GM12878 (cell line): Measurements from ENCODE around the gene DNAH17. TPM values are rescaled to one million over a fixed set of nuclear protein-coding genes. Genes with fewer than 3 reads are reported as not detected.

ENCODE experiments used
- ATAC-seq: fragments of 200-7000 bp; cut with Tn5 transposase; 3 replicates; pipeline ENCODE4 v1.9.1; 2020; ENCODE audit warnings: mild to moderate bottlenecking, moderate library complexity
- BruUV-seq: library from RNA; stranded (reverse); fragments of 400-500 nt; replicated peaks from 2 replicates; lab custom pipeline; 2021; lab: Mats Ljungman, UMichigan
- CTCF ChIA-PET: fragments of 300-600 bp; sonication (Branson Sonifier 250); formaldehyde crosslinking; extraction: SDS; loops from one replicate; lab custom pipeline; 2021; ENCODE audit warnings: inconsistent platforms; lab: Yijun Ruan, JAX
- POLR2A ChIA-PET: fragments of 350-600 bp; formaldehyde crosslinking; extraction: SDS; loops from one replicate; lab custom pipeline; 2021; ENCODE audit warnings: inconsistent platforms; lab: Charles Lee
- RAD21 ChIA-PET: fragments of 300-600 bp; sonication (Branson Sonifier 250); formaldehyde crosslinking; loops from one replicate; lab custom pipeline; 2023; ENCODE audit warnings: antibody characterized with exemption; ENCODE audit not compliant: unreplicated experiment; lab: Charles Lee
- SMC1A ChIA-PET: fragments of 300-600 bp; sonication (Branson Sonifier 250); formaldehyde crosslinking; loops from one replicate; lab custom pipeline; 2023; ENCODE audit not compliant: unreplicated experiment, uncharacterized antibody; lab: Charles Lee
- DNase-seq: peaks from one replicate; pipeline ENCODE4 v3.0.0-alpha.2; 2011; ENCODE audit warnings: low read depth, low spot score
- FAIRE-seq: peaks from 3 replicates; lab custom pipeline; 2011; peaks lifted over from hg19 to GRCh38; lab: Jason Lieb, UNC
- H2AFZ ChIP-seq: 2 replicates; pipeline ENCODE4 v1.6.0; 2011; ENCODE audit warnings: low read depth, low read length, control low read depth; ENCODE audit not compliant: control insufficient read depth
- H3K27ac ChIP-seq: 2 replicates; pipeline ENCODE4 v1.5.1; 2011; ENCODE audit warnings: control low read depth; ENCODE audit not compliant: control insufficient read depth, insufficient read depth
- H3K27me3 ChIP-seq, 2 experiments: replicated peaks in 1 of 2; 2 replicates each; pipeline versions ENCODE4 v1.6.0 to v1.6.1; 2011; ENCODE audit warnings: low read length in 1 of 2; ENCODE audit not compliant: control insufficient read depth in 2 of 2, insufficient read depth in 2 of 2
- H3K36me3 ChIP-seq, 2 experiments: 2 replicates each; pipeline ENCODE4 v1.5.1; 2011; ENCODE audit warnings: low read length in 1 of 2; ENCODE audit not compliant: control insufficient read depth in 2 of 2, insufficient read depth in 2 of 2
- H3K4me1 ChIP-seq: 2 replicates; pipeline ENCODE4 v1.6.1; 2011; ENCODE audit warnings: mild to moderate bottlenecking, low read length, moderate library complexity, mixed read lengths; ENCODE audit not compliant: control insufficient read depth, insufficient read depth
- H3K4me2 ChIP-seq: 2 replicates; pipeline ENCODE4 v1.6.0; 2011; ENCODE audit warnings: control low read depth; ENCODE audit not compliant: control insufficient read depth, insufficient read depth
- H3K4me3 ChIP-seq: fragments of 200-600 bp; sonication (generic); 2 replicates; pipeline ENCODE4 v1.5.1; 2016
- H3K79me2 ChIP-seq: 2 replicates; pipeline ENCODE4 v1.6.0; 2011; ENCODE audit warnings: low read length; ENCODE audit not compliant: control insufficient read depth, insufficient read depth
- H3K9ac ChIP-seq: 2 replicates; pipeline ENCODE4 v1.8.0; 2011; ENCODE audit warnings: low read length, control low read depth, mixed read lengths; ENCODE audit not compliant: control insufficient read depth, insufficient read depth
- H3K9me3 ChIP-seq: replicated peaks from 3 replicates; pipeline ENCODE4 v1.5.1; 2011; ENCODE audit warnings: mild to moderate bottlenecking, low read length; ENCODE audit not compliant: control insufficient read depth, insufficient read depth
- H4K20me1 ChIP-seq: 2 replicates; pipeline ENCODE4 v1.6.0; 2011; ENCODE audit not compliant: control insufficient read depth, insufficient read depth
- CEBPZ ChIP-seq: fragments of 150-350 bp; IDR thresholded peaks from 2 replicates; pipeline ENCODE4 v1.6.1; 2016; ENCODE audit warnings: low read depth, low read length
- MEF2B ChIP-seq: fragments of 450-650 bp; IDR thresholded peaks from 2 replicates; pipeline ENCODE4 v1.6.1; 2018; ENCODE audit warnings: mild to moderate bottlenecking, moderate library complexity; ENCODE audit not compliant: partially characterized antibody, poor library complexity, severe bottlenecking
- NFYA ChIP-seq: IDR thresholded peaks from 2 replicates; pipeline ENCODE4 v1.6.1; 2011; ENCODE audit warnings: low read depth, mild to moderate bottlenecking, low read length, improper control_type of control experiment, borderline replicate concordance
- NR2C1 ChIP-seq: fragments of 450-650 bp; IDR thresholded peaks from 2 replicates; pipeline ENCODE4 v1.6.1; 2017; ENCODE audit warnings: antibody characterized with exemption, mild to moderate bottlenecking, moderate library complexity
- NR2F1 ChIP-seq: fragments of 450-650 bp; conservative IDR thresholded peaks from 2 replicates; pipeline ENCODE4 v1.6.1; 2017; ENCODE audit warnings: mild to moderate bottlenecking
- PKNOX1 ChIP-seq: fragments of 450-650 bp; IDR thresholded peaks from 2 replicates; pipeline ENCODE4 v1.6.1; 2016; ENCODE audit warnings: mild to moderate bottlenecking
- POLR2AphosphoS2 ChIP-seq: IDR thresholded peaks from 2 replicates; pipeline ENCODE4 v1.6.1; 2011; ENCODE audit warnings: low read depth, mild to moderate bottlenecking, low read length, improper control_type of control experiment, moderate library complexity
- POLR2AphosphoS5 ChIP-seq: IDR thresholded peaks from 2 replicates; pipeline ENCODE4 v1.6.1; 2011; ENCODE audit warnings: mild to moderate bottlenecking, low read length, inconsistent platforms
- RB1 ChIP-seq: fragments of 450-650 bp; formaldehyde crosslinking; IDR thresholded peaks from 2 replicates; pipeline ENCODE4 v1.6.1; 2017; ENCODE audit warnings: mild to moderate bottlenecking, borderline replicate concordance
- SUZ12 ChIP-seq: fragments of 200-600 bp; sonication (generic); IDR thresholded peaks from one replicate; pipeline ENCODE4 v1.6.1; 2018; ENCODE audit warnings: antibody characterized with exemption, mild to moderate bottlenecking; ENCODE audit not compliant: unreplicated experiment
- WRNIP1 ChIP-seq: IDR thresholded peaks from 2 replicates; pipeline ENCODE4 v1.6.1; 2011; ENCODE audit warnings: low read depth, low read length, improper control_type of control experiment, borderline replicate concordance
- WGBS: methylation state at CpG from one replicate; pipeline ENCODE4 v1.1.6; 2016; ENCODE audit warnings: low lambda C conversion rate; ENCODE audit not compliant: insufficient replicate concordance, insufficient coverage; ENCODE audit errors: missing lambda C conversion rate; 5-methylcytosine and 5-hydroxymethylcytosine counted together
- in situ Hi-C: fragments of 300-500 bp; cut with MboI; formaldehyde crosslinking; loops from 9 replicates; pipeline ENCODE4 v1.14.3; 2018; ENCODE audit warnings: mixed read lengths
- intact Hi-C: fragments of 100-400 bp; cut with micrococcal nuclease; formaldehyde crosslinking; loops from one replicate; pipeline ENCODE4 v1.14.2; 2022; ENCODE audit not compliant: unreplicated experiment
- polyA plus RNA-seq, 11 experiments: library from polyadenylated mRNA; depleted of rRNA in 4 of 11; unstranded in 6 of 11; stranded (reverse) in 5 of 11; fragments of >200 nt; fragmentation: Nextera tagmentation in 4 of 11; fragmentation: Illumina TruSeq in 1 of 11; extraction: Ambion mirVana in 4 of 11; extraction: Trizol in 1 of 11; gene quantifications; 1 replicate in 1 of 11; 2 replicates in 10 of 11; pipeline versions ENCODE4 v1.2.1 to v1.2.3, GENCODE V29; 2011 to 2016; ENCODE audit warnings: inconsistent platforms in 2 of 11, missing spikeins in 2 of 11, low read depth in 1 of 11
- total RNA-seq, 4 experiments: library from RNA; depleted of rRNA in 3 of 4; stranded (reverse); fragments of >200 nt in 3 of 4; fragmentation: Illumina TruSeq in 1 of 4; extraction: Trizol in 1 of 4; gene quantifications; 2 replicates each; pipeline versions ENCODE4 v1.2.1 to v1.2.3, GENCODE V29; 2013 to 2021
- TF ChIP-seq, protein P1 (sequence below): fragments of 450-650 bp; IDR thresholded peaks from 2 replicates; pipeline ENCODE4 v1.6.1; 2017; ENCODE audit warnings: mild to moderate bottlenecking
- TF ChIP-seq, protein P2 (sequence below): fragments of 450-650 bp; formaldehyde crosslinking; IDR thresholded peaks from 2 replicates; pipeline ENCODE4 v1.5.0; 2022; ENCODE audit warnings: mild to moderate bottlenecking, missing genetic modification characterization

The DNAH17 gene
- total and polyA plus RNA-seq, 10 of the 15 experiments (the other 5 are each of a cell fraction or from before 2014, with no cell fraction given) = 0.16 to 2.9 (median 0.56) TPM

DNA sequence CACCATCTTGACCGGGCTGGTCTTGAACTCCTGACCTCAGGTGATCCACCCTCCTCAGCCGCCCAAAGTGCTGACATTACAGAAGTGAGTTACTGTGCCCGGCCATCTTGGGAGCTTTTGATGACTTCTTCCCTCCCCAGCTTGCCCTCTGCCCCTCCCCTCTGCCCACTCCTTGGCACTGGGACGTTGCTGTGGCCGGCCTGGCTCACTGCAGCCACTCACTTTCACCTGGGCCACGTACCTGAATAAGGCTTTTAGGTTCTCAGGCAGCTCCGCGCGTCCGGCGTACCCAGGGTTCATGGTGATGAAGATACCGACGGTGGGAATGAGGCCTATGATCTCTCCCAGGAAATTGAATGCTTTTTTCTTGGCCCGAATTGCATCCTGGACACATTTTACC lies 81.6 kb downstream of the DNAH17 start:
- FAIRE-seq (no peak), DNase-seq (no peak), ATAC-seq (no peak)
- Histone ChIP-seq H2AFZ (no peak overlapping the region), H3K9ac (no peak overlapping the region), H3K4me2 (no peak overlapping the region), H3K36me3 (no peaks in the 10 kb centered on the region), H3K4me3 (no peak overlapping the region), H3K79me2 (no peaks in the 10 kb centered on the region), H3K4me1 (no peaks in the 10 kb centered on the region; the same call in 1 of the 2 replicates), H3K9me3 (no peaks in the 10 kb centered on the region), H3K27ac (no peak overlapping the region), H3K27me3 (no peaks in the 10 kb centered on the region), H4K20me1 (no peaks in the 10 kb centered on the region)
- SMC1A ChIA-PET = no interaction called here
- in situ Hi-C loops = no loop called here
- BruUV-seq = no TSS peak
- 54% methylated on average over 14 of the region's 14 CpGs for WGBS
- CTCF ChIA-PET = interaction anchor here (4.6 kb wide), 1 partner anchor 213 kb away, joined by 46 read pairs; no protein-coding TSS in a partner anchor
- intact Hi-C loops = loop anchor here (2.0 kb wide), 2 partner anchors 249 to 303 kb away; no protein-coding TSS in a partner anchor
- TF ChIP-seq, protein P1, sequence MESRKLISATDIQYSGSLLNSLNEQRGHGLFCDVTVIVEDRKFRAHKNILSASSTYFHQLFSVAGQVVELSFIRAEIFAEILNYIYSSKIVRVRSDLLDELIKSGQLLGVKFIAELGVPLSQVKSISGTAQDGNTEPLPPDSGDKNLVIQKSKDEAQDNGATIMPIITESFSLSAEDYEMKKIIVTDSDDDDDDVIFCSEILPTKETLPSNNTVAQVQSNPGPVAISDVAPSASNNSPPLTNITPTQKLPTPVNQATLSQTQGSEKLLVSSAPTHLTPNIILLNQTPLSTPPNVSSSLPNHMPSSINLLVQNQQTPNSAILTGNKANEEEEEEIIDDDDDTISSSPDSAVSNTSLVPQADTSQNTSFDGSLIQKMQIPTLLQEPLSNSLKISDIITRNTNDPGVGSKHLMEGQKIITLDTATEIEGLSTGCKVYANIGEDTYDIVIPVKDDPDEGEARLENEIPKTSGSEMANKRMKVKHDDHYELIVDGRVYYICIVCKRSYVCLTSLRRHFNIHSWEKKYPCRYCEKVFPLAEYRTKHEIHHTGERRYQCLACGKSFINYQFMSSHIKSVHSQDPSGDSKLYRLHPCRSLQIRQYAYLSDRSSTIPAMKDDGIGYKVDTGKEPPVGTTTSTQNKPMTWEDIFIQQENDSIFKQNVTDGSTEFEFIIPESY = no peak
- TF ChIP-seq PKNOX1 (no peak), NR2F1 (no peak), MEF2B (no peak), RB1 (no peak), NFYA (no peak), WRNIP1 (no peak), POLR2AphosphoS2 (no peak), NR2C1 (no peak), CEBPZ (no peak), SUZ12 (no peak), POLR2AphosphoS5 (no peak)
- TF ChIP-seq, protein P2, sequence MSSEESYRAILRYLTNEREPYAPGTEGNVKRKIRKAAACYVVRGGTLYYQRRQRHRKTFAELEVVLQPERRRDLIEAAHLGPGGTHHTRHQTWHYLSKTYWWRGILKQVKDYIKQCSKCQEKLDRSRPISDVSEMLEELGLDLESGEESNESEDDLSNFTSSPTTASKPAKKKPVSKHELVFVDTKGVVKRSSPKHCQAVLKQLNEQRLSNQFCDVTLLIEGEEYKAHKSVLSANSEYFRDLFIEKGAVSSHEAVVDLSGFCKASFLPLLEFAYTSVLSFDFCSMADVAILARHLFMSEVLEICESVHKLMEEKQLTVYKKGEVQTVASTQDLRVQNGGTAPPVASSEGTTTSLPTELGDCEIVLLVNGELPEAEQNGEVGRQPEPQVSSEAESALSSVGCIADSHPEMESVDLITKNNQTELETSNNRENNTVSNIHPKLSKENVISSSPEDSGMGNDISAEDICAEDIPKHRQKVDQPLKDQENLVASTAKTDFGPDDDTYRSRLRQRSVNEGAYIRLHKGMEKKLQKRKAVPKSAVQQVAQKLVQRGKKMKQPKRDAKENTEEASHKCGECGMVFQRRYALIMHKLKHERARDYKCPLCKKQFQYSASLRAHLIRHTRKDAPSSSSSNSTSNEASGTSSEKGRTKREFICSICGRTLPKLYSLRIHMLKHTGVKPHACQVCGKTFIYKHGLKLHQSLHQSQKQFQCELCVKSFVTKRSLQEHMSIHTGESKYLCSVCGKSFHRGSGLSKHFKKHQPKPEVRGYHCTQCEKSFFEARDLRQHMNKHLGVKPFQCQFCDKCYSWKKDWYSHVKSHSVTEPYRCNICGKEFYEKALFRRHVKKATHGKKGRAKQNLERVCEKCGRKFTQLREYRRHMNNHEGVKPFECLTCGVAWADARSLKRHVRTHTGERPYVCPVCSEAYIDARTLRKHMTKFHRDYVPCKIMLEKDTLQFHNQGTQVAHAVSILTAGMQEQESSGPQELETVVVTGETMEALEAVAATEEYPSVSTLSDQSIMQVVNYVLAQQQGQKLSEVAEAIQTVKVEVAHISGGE (CRISPR knock-in tag) = no peak
- POLR2A ChIA-PET = no interaction called here
- RAD21 ChIA-PET = interaction anchor here (0.8 kb wide), 1 partner anchor 244 kb away, joined by 4 read pairs; no protein-coding TSS in a partner anchor
